CD4-positive, alpha-beta T cell treated with Interleukin-4 for 4 hours (primary cell): ENCODE results near the gene ATG4C.
A peak's percentile ranks its signal among the peaks of the same experiment; 100 is the strongest.
"Not testable (repeated sequence)": the region's sequence is repeated elsewhere in the genome, so short reads cannot be mapped to it uniquely, and the experiment has no call there.

ENCODE experiments used
- DNase-seq: peaks from one replicate; pipeline ENCODE4 v3.0.0-alpha.2; 2020

Gene ATG4C, protein sequence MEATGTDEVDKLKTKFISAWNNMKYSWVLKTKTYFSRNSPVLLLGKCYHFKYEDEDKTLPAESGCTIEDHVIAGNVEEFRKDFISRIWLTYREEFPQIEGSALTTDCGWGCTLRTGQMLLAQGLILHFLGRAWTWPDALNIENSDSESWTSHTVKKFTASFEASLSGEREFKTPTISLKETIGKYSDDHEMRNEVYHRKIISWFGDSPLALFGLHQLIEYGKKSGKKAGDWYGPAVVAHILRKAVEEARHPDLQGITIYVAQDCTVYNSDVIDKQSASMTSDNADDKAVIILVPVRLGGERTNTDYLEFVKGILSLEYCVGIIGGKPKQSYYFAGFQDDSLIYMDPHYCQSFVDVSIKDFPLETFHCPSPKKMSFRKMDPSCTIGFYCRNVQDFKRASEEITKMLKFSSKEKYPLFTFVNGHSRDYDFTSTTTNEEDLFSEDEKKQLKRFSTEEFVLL

DNA sequence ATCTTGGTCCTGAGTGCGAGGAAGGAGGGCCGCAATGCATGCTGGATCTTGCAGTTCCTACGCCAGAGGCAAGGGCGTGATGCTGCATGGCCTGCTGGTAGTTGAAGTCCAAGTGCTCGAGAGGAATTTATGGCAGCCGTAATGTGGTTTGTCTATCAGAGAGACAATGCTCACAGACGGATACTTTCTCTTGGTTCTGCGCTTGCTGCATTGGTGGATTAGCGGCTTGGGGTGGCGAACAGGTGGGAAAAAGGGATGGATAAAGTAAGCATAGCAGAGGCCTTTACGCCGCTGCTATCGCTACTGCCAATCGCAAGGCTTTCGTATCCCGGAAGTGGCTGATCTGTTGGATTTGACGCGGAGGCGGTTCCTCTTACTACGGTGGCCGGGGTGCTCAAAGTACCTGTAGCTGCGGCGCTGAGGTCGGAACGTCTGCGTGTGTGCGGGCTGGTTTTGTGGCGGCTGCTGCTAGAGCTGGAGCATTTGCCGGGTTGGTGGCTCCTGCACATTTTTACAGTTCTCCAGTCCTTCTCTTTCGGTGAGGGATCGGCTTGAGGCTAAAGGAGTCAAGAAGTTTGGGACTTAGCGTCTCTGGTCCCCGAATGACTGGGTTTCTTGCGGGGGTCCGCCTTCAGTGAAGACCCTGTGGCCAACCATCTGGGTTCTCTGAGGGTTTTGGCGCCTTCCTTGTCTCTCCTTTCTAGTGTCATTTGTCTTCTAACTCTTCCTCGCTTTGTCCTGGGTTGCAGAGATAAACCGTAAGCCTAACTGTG lies at the start of gene ATG4C:
TSS of gene ATG4C (plus strand) at position 397 of the 773 bp plus-strand sequence. CDS start 19,655 bp downstream, outside the sequence.
- DNase-seq: peak; percentile 96

DNA sequence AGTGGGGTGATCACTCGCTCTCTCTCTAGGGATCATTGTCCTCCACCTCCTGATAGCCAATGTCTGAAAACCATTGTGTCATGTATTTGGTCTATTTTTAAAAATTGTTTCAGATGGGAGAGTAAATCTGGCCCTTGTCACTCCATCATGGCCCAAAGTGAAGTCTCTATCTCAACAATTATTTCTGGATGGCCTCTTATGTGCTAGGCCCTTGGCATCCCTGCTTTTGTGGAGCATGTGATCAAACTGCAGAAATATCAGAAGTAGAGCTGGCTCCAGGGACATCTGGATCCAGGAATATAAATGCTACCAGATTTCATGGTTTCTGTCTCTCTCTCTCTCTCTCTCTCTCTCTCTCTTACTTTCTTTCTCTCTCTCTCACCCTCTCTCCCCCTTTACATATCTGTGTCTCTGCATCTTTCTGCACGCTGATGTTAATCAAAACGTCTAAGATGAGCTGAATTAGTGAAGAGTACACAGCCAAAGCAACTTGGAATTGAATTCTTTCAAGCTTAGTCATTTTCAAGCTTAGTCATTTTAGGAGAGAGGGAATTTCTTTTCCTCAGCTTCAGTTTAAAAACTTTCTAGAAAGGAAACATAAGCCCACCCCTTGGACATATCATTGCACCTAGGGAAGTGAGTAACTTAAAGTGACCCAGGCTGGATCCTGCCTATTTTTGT lies 48.3 kb upstream of the ATG4C start:
- no peak for DNase-seq

DNA sequence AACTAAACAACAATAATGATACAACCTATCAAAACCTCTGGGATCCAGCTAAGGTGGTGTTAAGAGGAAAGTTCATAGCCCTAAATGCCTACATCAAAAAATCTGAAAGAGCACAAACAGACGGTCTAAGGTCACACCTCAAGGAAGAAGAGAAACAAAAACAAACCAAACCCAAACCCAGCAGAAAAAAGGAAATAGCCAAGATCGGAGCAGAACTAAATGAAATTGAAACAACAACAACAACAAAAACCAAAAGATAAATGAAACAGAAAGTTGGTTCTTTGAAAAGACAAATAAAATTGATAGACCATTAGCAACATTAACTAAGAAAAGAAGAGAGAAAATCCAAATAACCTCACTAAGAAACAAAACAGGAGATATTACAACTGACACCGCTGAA lies 43.2 kb upstream of the ATG4C start:
- not testable (repeated sequence) for DNase-seq

DNA sequence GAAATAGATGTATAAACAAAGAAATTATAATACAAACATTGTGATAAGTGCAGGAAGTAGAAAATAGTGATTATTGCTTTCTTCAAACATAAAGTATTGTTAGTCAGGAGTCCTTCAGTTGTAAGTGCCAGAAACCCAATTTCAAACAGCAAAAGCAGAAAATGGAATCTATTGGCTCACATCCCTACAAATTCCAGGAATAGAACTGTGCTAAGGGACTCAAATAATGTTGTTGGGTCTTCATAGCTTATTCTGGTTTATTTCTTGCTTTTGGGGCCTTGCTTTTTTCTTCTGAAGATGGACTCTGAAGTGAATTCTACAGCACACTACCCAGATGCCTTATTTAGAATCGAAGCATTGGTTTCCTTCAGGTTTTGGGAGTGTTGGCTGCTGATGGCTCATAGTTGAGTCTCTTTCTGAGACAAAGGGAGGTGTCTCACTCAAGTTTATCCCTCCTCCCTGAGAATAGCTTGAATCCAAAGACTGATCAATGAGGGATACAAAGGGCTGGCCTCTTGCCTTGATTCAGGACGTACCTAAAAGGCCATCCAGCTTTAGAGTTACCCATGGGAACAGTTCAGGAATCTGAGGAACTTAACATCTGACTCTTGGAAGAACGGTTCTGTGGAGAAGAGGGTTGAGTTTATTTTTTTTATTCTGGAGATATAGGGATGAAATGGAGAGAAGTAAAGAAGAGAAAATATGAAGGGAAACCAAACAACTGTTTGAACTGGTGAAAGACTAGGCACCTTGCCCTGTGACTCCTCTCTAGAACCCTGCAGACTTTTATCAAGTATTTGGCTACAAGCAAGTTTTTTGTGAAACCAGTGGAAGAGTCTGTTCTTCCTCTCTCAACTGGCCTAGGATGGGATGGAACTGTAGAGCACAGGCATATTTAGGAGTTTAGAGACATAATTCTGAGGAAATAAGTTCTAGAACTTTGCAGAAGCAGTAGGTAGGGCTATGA lies 39.0 kb upstream of the ATG4C start:
- no peak for DNase-seq

DNA sequence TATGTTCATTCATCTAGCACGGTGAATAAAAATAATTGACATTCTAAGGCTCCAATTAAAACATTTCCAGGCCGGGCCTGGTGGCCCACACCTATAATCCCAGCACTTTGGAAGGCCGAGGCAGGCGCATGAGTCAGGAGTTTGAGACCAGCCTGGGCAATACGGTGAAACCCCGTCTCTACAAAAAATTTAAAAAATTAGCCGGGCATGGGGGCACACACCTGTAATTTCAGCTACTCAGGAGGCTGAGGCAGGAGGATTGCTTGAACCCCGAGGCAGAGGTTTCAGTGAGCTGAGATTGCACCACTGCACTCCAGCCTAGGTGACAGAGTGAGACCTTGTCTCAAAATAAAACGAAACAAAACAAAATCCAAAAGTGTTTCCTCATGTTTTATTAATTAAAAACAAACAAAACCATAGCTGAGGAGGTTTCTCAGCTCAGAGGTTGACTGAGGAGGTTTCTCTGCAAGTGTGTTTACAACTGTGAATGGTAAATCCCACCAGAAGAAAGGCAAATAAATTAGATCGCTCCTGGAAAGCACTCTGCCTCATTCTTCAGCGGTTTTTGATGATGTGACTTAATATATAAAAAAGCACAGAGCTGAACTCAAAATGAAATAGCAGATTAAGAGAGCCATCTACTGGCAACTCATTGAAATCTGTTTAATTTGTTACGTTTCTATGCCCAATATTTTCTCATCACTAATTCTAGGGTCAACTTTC lies 37.7 kb upstream of the ATG4C start:
- DNase-seq: peak; percentile 33

DNA sequence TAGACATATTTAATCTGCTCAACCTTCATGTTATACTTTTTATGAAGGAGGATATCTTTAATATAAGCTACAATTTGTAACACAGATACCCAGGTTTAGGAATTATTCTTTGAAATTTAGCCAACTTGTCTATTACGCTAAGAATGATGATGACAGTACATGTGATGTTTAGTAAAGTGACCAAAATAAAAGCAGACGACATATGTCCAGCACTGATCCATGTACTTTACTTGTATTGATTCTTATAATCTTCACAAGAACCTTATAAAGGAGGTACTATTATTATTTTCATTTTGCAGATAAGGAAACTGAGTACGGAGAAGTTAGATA lies 37.2 kb upstream of the ATG4C start:
- no peak for DNase-seq

DNA sequence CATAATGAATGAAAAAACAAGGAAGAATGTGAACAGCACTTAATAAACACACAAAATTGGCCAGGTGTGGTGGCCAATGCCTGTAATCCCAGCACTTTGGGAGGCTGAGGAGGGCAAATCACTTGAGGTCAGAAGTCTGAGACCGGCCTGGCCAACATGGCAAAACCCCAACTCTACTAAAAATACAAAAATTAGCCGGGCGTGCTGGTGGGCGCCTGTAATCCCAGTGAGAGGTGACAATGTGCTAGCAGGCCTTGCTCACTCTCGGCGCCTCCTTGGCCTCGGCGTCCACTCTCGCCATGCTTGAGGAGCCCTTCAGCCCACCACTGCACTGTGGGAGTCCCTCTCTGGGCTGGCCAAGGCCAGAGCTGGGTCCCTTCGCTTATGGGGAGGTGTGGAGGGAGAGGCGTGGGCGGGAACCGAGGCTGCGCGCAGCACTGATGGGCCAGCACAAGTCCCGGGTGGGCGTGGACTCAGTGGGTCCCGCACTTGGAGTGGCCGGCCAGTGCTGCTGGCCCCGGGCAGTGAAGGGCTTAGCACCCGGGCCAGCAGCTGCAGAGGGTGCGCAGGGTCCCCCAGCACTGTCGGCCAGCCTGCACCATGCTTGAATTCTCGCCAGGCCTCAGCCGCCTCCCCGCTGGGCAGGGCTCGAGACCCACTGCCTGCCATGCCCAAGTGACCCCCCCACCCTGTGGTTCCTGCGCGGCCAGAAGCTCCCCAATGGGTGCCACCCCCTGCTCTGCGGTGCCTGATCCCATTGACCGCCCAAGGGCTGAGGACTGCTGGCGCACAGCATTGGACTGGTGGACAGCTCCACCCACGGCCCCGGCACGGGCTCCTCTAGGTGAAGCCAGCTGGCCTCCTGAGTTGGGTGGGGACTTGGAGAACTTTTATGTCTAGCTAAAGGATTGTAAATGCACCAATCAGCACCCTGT lies 30.6 kb upstream of the ATG4C start:
- DNase-seq: no peak

DNA sequence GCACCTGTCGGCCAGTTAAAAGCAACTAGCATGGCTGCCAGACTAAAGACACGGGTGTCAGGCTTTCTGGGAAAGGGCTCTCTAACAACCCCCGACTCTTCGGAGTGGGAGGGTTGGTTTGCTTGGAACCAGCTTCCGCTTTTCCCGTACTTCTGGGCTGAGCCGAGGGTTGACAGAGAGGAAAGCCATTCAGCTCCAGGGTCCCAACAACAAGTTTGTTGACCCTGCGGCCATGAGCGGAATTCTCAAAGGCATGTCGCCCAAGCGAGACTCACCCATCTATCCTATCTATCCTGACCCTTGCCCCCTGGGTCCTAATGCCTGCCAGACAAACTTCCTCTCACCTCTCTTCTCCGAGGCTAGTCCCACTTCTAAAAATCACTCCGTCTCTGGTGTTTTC lies 29.0 kb upstream of the ATG4C start:
- not testable (repeated sequence) for DNase-seq

DNA sequence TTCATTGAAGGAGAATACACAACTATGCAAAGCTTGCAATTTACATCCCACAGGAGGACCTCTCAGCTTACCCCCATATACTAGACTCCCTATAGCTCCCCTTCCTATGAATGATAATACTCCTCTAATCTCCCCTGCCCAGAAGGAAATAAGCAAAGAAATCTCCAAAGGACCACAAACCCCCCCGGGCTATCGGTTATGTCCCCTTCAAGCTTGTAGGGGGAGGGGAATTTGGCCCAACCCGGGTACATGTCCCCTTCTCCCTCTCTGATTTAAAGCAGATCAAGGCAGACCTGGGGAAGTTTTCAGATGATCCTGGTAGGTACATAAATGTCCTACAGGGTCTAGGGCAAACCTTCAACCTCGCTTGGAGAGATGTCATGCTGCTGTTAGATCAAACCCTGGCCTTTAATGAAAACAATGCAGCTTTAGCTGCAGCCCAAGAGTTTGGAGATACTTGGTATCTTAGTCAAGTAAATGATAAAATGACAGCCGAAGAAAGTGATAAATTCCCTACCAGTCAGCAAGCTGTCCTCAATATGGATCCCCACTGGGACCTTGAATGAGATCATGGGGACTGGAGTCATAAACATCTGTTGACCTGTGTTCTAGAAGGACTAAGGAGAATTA lies 27.6 kb upstream of the ATG4C start:
- not testable (repeated sequence) for DNase-seq

DNA sequence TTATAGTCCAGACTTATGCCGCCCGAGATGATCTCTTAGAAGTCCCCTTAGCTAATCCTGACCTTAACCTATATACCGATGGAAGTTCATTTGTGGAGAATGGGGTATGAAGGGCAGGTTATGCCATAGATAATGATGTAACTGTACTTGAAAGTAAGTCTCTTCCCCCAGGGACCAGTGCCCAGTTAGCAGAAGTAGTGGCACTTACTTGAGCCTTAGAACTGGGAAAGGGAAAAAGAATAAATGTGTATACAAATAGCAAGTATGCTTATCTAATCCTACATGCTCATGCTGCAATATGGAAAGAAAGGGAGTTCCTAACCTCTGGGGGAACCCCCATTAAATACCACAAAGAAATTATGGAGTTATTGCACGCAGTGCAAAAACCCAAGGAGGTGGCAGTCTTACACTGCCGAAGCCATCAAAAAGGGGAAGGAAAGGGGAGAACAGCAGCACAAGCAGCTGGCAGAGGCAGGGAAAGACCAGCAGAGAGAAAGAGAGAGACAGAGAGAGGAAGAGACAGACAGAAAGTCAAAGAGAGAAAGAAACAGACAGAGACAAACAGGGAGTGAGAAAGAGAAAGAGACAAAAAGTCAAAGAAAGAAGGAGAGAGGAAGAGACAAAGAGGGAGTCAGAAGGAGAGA lies 24.6 kb upstream of the ATG4C start:
- DNase-seq: not testable (repeated sequence)

DNA sequence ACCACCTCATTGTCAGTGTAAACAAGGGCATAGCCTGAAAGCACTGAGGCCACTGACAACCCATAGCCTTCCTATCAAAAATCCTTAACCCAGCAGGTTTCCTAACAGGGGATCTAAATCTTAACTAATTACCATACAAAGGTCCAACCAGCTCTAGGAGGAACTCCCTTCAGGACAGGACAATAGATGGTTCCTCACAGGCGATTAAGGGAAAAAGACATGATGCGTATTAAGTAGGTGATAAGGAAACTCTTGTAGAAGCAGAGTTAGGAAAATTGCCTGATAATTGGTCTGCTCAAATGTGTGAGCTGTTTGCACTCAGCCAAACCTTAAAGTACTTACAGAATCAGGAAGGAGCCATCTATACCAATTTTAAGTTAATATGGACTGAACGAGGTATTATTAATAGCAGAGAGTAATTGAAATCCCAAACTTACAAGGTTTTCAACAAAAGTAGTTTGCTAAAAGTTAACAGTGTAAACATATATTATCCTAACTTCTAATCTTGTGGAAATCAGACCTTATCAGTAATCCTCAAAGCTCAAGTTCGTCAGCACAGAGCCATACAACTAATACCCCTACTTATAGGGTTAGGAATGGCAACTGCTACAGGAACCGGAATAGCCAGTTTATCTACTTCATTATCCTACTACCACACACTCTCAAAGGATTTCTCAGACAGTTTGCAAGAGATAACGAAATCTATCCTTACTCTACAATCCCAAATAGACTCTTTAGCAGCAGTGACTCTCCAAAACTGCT lies 23.7 kb upstream of the ATG4C start:
- not testable (repeated sequence) for DNase-seq

DNA sequence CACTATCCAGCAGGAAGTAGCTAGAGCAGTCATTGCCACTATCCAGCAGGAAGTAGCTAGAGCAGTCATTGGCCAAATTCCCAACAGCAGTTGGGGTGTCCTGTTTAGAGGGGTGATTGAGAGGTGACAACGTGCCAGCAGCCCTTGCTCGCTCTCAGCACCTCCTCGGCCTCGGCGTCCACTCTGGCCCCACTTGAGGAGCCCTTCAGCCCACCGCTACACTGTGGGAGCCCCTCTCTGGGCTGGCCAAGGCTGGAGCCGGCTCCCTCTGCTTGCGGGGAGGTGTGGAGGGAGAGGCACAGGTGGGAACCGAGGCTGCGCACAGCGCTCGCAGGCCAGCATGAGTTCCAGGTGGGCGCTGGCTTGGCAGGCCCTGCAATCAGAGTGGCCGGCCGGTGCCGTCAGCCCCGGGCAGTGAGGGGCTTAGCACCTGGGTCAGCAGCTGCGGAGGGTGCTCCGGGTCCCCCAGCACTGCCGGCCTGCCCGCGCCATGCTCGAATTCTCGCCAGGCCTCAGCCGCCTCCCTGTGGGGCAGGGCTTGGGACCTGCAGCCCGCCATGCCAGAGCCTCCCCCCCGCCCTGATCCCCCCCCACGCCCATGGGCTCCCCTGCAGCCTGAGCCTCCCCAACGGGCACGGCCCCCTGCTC lies 22.6 kb upstream of the ATG4C start:
- not testable (repeated sequence) for DNase-seq

DNA sequence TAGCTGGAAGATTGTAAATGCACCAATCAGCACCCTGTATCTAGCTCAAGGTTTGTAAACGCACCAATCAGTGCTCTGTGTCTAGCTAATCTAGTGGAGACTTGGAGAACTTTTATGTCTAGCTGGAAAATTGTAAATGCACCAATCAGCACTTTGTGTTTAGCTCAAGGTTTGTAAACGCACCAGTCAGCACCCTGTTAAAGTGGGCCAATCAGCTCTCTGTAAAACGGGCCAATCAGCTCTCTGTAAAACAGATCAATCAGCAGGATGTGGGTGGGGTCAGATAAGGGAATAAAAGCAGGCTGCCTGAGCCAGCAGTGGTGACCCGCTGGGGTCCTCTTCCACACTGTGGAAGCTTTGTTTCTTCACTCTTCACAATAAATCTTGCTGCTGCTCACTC lies 21.9 kb upstream of the ATG4C start:
- DNase-seq: not testable (repeated sequence)

DNA sequence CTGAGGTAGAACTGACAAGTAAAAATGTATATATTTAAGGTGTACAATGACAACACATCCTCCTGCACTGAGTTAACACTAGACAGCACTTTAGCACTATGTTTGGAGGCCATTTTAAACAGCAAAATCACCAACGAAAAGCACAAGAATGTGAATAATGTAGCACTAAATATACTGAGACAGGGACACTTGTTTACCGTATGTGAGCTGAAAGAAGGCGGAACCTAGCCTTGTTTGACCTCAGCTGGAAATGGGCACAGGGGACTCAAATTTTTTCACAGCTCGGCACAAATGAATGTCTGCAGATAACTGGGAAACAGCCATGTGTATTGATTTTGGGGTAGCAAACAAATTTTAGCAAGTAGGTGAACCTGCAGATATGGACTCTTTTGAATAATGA lies 18.0 kb upstream of the ATG4C start:
- DNase-seq: no peak

DNA sequence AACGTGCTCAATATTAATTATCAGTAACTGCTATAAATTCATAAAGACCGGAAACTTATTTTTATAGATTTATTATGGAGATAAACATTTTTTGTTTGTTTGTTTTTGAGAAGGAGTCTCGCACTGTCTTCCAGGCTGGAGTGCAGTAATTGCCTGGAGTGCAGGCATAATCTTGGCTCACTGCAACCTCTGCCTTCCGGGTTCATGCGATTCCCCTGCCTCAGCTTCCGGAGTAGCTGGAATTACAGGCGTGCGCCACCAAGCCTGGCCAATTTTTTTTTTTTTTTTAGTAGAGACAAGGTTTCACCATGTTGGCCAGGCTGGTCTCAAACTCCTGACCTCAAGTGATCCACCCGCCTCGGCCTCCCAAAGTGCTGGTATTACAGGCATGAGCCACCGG lies 15.4 kb upstream of the ATG4C start:
- not testable (repeated sequence) for DNase-seq

DNA sequence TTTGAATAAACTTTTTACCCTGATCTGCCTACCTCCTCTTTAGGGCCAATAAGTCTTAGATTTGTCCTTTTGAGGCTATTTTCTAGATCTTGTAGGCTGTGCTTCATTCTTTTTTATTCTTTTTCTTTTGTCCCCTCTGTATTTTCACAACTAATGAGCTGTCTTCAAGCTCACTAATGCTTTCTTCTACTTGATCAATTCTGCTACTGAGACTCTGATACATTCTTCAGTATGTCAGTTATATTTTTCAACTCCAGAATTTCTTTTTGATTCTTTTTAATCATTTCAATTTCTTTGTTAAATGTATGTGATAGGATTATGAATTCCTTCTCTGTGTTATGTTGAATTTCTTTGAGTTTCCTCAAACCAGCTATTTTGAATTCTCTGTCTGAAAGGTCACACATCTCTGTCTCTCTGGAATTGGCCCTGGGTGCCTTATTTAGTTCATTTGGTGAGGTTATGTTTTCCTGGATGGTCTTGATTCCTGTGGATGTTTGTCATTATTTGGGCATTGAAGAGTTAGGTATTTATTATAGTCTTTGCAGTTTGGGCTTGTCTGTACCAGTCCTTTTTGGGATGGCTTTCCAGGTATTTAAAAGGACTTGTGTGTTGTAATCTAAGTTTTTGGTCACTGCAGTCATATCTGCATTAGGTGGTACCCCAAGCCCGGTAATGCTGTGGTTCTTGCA lies 11.2 kb upstream of the ATG4C start:
- no peak for DNase-seq

DNA sequence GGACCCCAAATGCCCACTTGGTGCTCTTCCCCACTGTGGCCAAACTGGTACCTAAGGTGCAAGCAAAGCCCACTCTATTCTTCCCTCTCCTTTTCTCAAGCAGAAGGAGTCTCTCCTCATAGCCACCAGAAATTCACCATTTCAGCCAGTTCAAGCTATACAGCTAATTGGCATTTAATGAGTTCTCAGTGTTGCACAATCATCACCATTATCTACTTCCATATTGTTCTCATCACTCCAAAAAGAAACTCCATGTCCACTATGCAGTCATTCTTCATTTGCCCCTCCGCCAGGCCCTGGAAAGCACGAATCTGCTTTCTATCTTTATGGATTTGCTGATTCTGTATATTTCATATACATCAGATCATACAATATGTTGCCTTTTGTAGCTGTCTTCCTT lies 9.9 kb upstream of the ATG4C start:
- no peak for DNase-seq
